Activated T-cell treated with anti-CD3 and anti-CD28 coated beads, Interleukin-2, amount 50 U/mL, for 4 hours (primary cell): ENCODE measurements around the gene AKAP5. TPM values are rescaled to one million over a fixed set of nuclear protein-coding genes. Genes with fewer than 3 reads are reported as not detected.

Source experiments
- ATAC-seq, 2 donors: fragments of 200-7000 bp; cut with Tn5 transposase; one replicate each; pipeline ENCODE4 v1.10.0; 2021
- DNase-seq: peaks from one replicate; pipeline ENCODE4 v3.0.0-alpha.2; 2020
- H3K27me3 Mint-ChIP-seq: one replicate; pipeline ENCODE4 v1.8.0; 2021; ENCODE audit warnings: low read depth, mixed read lengths
- H3K36me3 Mint-ChIP-seq: one replicate; pipeline ENCODE4 v1.8.0; 2022; ENCODE audit warnings: mixed read lengths; ENCODE audit not compliant: insufficient read depth
- H3K4me1 Mint-ChIP-seq: one replicate; pipeline ENCODE4 v1.8.0; 2021; ENCODE audit warnings: low read depth, mixed read lengths
- H3K4me3 Mint-ChIP-seq: one replicate; pipeline ENCODE4 v1.8.0; 2021; ENCODE audit warnings: mild to moderate bottlenecking, moderate library complexity, mixed read lengths
- H3K9me3 Mint-ChIP-seq: one replicate; pipeline ENCODE4 v1.8.0; 2021; ENCODE audit warnings: mixed read lengths
- total RNA-seq, 3 donors: library from RNA; stranded (reverse); gene quantifications; one replicate each; pipeline ENCODE4 v1.2.1, GENCODE V29; 2021

Gene AKAP5, protein sequence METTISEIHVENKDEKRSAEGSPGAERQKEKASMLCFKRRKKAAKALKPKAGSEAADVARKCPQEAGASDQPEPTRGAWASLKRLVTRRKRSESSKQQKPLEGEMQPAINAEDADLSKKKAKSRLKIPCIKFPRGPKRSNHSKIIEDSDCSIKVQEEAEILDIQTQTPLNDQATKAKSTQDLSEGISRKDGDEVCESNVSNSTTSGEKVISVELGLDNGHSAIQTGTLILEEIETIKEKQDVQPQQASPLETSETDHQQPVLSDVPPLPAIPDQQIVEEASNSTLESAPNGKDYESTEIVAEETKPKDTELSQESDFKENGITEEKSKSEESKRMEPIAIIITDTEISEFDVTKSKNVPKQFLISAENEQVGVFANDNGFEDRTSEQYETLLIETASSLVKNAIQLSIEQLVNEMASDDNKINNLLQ
- under 1 TPM; 0.65 to 0.83 (median 0.69) TPM for total RNA-seq

- Mint-ChIP-seq H3K4me1 (peaks cover 27% of the 10 kb centered on the region), H3K36me3 (peaks cover 5% of the 10 kb centered on the region)
- peak; percentile 91 to 93 for ATAC-seq
Measured at GRCh38 chr14:64465191-64465822, at the start of gene AKAP5. TSS of gene AKAP5 (plus strand) at chr14:64465499. CDS start at chr14:64468395, 2,896 bp downstream.

GRCh38 chr14:64416348-64416932 is 48.9 kb upstream of the AKAP5 start:
- peaks cover 45% of the 10 kb centered on the region for H3K36me3 Mint-ChIP-seq
- DNase-seq, result no peak
- H3K27me3 Mint-ChIP-seq, result no peaks in the 10 kb centered on the region
- H3K4me3 Mint-ChIP-seq, result no peak overlapping the region
- no peak for ATAC-seq
- H3K4me1 Mint-ChIP-seq, result peaks cover 2% of the 10 kb centered on the region
- no peaks in the 10 kb centered on the region for H3K9me3 Mint-ChIP-seq

More at GRCh38 chr14:64465191-64465822, at the start of gene AKAP5:
- no peaks in the 10 kb centered on the region for H3K9me3 Mint-ChIP-seq
- peak within 1 kb of the TSS; percentile 86 for H3K4me3 Mint-ChIP-seq
- peak; percentile 49 for DNase-seq
- no peaks in the 10 kb centered on the region for H3K27me3 Mint-ChIP-seq

- ATAC-seq (no peak), DNase-seq (no peak)
- no peaks in the 10 kb centered on the region for H3K27me3 Mint-ChIP-seq
- H3K9me3 Mint-ChIP-seq, result no peaks in the 10 kb centered on the region
- peaks cover 43% of the 10 kb centered on the region for H3K36me3 Mint-ChIP-seq
- no peaks in the 10 kb centered on the region for H3K4me1 Mint-ChIP-seq
- no peak overlapping the region for H3K4me3 Mint-ChIP-seq
Measured at GRCh38 chr14:64417055-64417770, 48.1 kb upstream of the AKAP5 start.

GRCh38 chr14:64417771-64418125 is 47.6 kb upstream of the AKAP5 start:
- ATAC-seq, result no peak
- Mint-ChIP-seq H3K27me3 (no peaks in the 10 kb centered on the region), H3K4me3 (no peak overlapping the region), H3K36me3 (peaks cover 41% of the 10 kb centered on the region), H3K4me1 (peaks cover 2% of the 10 kb centered on the region), H3K9me3 (no peaks in the 10 kb centered on the region)
- no peak for DNase-seq

DNA sequence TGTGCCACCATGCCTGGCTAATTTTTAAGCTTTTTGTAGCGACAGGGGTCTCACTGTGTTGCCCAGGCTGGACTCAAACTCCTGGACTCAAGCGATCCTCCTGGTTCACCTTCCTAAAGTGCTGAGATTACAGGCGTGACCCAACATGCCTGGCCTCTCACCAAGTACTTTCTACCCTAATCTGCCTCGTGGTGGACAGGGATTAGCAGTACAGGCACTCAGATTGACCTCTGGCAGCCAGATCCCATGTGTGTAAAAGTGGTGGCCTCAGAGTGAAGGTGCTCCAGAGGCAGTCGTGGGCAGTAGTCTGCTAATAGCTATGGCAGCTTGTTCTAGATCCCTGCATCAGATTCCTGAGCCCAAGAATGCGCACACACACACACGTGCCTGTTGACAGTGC is 46.3 kb upstream of the AKAP5 start:
- Mint-ChIP-seq H3K27me3 (no peaks in the 10 kb centered on the region), H3K36me3 (peaks cover 41% of the 10 kb centered on the region), H3K4me3 (no peak overlapping the region), H3K9me3 (no peaks in the 10 kb centered on the region), H3K4me1 (peaks cover 2% of the 10 kb centered on the region)
- ATAC-seq (no peak), DNase-seq (no peak)

DNA sequence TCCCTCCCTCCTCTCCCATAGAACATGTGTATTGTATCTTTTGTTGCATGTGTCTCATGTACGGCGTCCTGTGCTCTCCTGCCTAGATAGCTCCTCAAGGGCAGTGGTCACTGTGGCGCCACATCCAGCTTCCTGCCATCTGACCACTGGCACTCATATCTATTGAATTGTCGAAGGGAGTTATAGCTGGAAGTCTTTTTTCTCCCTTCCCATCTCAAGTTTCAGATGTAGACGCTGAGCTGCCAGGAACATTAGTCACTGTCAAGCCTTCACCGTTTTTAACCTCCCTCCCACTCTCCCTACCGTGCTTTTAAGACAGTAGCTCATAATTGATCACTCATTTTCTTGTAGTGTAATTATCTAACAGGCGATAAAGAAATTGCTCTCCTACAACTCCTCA is 44.1 kb upstream of the AKAP5 start:
- no peaks in the 10 kb centered on the region for H3K9me3 Mint-ChIP-seq
- no peaks in the 10 kb centered on the region for H3K27me3 Mint-ChIP-seq
- H3K4me3 Mint-ChIP-seq, result no peak overlapping the region
- DNase-seq, result no peak
- peaks cover 2% of the 10 kb centered on the region for H3K4me1 Mint-ChIP-seq
- ATAC-seq, result no peak
- peaks cover 43% of the 10 kb centered on the region for H3K36me3 Mint-ChIP-seq

DNA sequence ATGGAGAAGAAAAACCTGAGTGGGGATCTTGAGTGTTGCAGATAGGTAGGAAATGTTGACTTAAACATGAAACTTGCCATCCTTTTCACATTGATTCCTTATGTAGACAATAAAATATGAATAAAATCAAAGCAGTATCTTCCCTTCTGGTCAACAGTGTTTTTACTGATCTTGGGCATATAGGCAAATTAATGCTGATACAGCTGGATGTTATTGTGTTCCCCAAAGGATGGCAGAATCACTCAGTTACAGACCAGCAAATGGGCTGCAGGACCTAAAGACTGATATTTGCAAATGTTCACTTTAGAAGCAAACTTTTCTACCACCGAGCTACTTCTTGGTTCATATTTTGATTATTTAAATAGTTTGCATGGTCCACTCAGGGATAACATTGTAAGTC is 43.3 kb upstream of the AKAP5 start:
- no peak overlapping the region for H3K4me3 Mint-ChIP-seq
- no peaks in the 10 kb centered on the region for H3K27me3 Mint-ChIP-seq
- ATAC-seq (no peak), DNase-seq (no peak)
- H3K36me3 Mint-ChIP-seq, result peaks cover 42% of the 10 kb centered on the region
- H3K9me3 Mint-ChIP-seq, result no peaks in the 10 kb centered on the region
- H3K4me1 Mint-ChIP-seq, result peaks cover 2% of the 10 kb centered on the region

DNA sequence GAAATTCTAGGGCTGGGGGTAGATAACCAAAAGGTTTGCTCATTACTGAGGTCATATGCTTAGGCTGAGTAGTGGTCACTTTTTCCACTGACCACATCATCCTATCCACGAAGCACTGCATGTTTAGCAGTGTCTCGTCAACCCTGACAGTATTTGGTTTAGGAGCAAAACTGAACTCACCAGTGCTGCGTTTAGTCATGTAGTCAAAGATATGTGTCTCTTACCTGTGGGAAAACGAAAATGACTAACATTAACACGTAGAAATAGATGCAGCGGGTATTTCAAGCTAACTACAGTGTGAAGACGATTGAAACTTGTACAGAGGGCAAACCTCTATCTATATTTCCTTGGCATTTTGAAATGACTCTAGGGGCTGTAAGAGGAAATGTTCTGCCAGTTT is 42.5 kb upstream of the AKAP5 start:
- ATAC-seq (peak; percentile 55 to 61), DNase-seq (no peak)
- Mint-ChIP-seq H3K4me3 (no peak overlapping the region), H3K36me3 (peaks cover 41% of the 10 kb centered on the region), H3K4me1 (peaks cover 2% of the 10 kb centered on the region), H3K9me3 (no peaks in the 10 kb centered on the region), H3K27me3 (no peaks in the 10 kb centered on the region)

GRCh38 chr14:64423987-64424386 is 41.3 kb upstream of the AKAP5 start:
- no peaks in the 10 kb centered on the region for H3K27me3 Mint-ChIP-seq
- DNase-seq (no peak), ATAC-seq (no peak)
- H3K36me3 Mint-ChIP-seq, result peaks cover 38% of the 10 kb centered on the region
- peaks cover 2% of the 10 kb centered on the region for H3K4me1 Mint-ChIP-seq
- H3K9me3 Mint-ChIP-seq, result no peaks in the 10 kb centered on the region
- no peak overlapping the region for H3K4me3 Mint-ChIP-seq

DNA sequence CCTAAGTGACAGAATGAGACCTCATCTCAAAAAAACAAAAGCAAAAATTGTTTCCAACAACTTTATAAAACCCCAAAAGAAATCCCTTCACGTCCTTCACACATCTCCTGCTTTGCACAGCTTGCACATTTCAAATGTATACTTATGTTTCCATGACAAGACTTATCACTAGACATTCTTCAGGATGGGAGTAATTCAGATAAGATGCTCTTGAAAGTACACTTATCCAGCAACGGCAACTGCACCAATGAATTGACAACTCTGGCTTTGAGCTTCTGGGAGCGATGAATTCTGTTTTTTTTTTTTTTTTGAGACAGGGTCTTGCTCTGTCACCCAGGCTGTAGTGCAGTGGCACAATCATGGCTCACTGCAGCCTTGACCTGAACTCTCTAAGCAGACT is 30.8 kb upstream of the AKAP5 start:
- Mint-ChIP-seq H3K27me3 (no peaks in the 10 kb centered on the region), H3K9me3 (no peaks in the 10 kb centered on the region), H3K4me1 (peaks cover 12% of the 10 kb centered on the region), H3K36me3 (peaks cover 47% of the 10 kb centered on the region), H3K4me3 (no peak overlapping the region)
- ATAC-seq, result no peak
- no peak for DNase-seq

DNA sequence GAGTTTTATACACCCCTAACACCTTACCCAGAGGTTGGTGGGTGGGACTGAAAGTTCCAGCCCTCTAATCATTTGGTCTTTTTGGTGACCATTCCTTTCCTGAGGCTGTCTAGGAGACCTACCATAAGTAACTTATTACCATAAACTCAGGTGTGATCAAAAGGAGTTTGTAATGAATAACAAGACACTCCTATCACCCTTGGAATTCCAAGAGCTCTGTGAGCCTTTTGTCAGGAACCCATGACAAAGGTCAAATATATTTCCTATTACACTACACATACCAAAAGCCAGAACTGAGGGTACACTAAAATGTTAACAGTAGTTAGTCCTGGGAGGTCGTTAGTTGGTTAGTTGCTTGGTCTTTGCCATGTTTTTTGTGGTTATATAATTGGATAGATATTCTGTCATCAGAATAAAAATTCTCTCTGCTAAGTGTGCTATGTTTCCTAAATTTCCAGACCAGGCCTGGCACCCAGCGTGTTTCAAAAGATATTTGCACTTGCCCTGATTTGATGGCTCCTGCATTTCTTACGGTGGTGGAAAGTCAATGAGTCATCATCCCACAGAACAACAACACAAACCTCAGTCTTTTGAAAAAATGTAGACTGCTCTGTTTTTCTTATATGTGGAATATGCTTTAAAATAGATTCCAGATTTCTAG is 27.0 kb upstream of the AKAP5 start:
- peaks cover 12% of the 10 kb centered on the region for H3K4me1 Mint-ChIP-seq
- H3K36me3 Mint-ChIP-seq, result peaks cover 50% of the 10 kb centered on the region
- no peak for ATAC-seq
- H3K27me3 Mint-ChIP-seq, result no peaks in the 10 kb centered on the region
- no peaks in the 10 kb centered on the region for H3K9me3 Mint-ChIP-seq
- no peak for DNase-seq
- H3K4me3 Mint-ChIP-seq, result no peak overlapping the region

GRCh38 chr14:64439141-64439540 is 26.2 kb upstream of the AKAP5 start:
- Mint-ChIP-seq H3K9me3 (no peaks in the 10 kb centered on the region), H3K4me3 (no peak overlapping the region), H3K36me3 (peaks cover 56% of the 10 kb centered on the region), H3K4me1 (peaks cover 16% of the 10 kb centered on the region), H3K27me3 (no peaks in the 10 kb centered on the region)
- no peak for ATAC-seq
- no peak for DNase-seq

DNA sequence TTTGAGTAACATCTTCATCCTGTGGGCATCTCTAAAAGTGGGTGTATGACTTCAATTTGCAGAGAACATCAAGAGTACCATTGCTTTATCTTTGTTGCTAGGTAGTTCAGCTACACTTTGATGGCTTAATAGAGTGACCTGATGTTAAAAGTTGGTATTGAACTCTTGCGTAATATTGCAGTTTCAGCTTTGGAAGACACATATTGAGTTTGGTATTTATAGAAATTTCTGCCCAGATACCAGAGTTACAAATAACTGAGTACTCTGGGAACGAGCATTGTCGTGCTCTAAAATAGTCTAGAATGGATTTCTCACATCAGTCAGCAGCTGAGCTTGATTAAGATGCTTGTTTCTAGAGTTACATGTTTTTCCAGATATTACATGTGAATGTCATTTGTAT is 24.8 kb upstream of the AKAP5 start:
- no peak for ATAC-seq
- Mint-ChIP-seq H3K4me3 (no peak overlapping the region), H3K9me3 (no peaks in the 10 kb centered on the region)

More for the DNA sequence above, 24.8 kb upstream of the AKAP5 start:
- H3K36me3 Mint-ChIP-seq, result peaks cover 56% of the 10 kb centered on the region
- H3K4me1 Mint-ChIP-seq, result peaks cover 29% of the 10 kb centered on the region
- no peaks in the 10 kb centered on the region for H3K27me3 Mint-ChIP-seq
- no peak for DNase-seq
